CD4-positive, alpha-beta T cell treated with Interleukin-15 for 4 hours (primary cell): ENCODE data around the gene WASF2.

Experiments used
- DNase-seq: peaks from one replicate; pipeline ENCODE4 v3.0.0-alpha.2; 2020; ENCODE audit warnings: low spot score

The WASF2 gene

GRCh38 chr1:27372808-27373690 lies 116.9 kb downstream of the WASF2 start:
- no peak for DNase-seq

DNA sequence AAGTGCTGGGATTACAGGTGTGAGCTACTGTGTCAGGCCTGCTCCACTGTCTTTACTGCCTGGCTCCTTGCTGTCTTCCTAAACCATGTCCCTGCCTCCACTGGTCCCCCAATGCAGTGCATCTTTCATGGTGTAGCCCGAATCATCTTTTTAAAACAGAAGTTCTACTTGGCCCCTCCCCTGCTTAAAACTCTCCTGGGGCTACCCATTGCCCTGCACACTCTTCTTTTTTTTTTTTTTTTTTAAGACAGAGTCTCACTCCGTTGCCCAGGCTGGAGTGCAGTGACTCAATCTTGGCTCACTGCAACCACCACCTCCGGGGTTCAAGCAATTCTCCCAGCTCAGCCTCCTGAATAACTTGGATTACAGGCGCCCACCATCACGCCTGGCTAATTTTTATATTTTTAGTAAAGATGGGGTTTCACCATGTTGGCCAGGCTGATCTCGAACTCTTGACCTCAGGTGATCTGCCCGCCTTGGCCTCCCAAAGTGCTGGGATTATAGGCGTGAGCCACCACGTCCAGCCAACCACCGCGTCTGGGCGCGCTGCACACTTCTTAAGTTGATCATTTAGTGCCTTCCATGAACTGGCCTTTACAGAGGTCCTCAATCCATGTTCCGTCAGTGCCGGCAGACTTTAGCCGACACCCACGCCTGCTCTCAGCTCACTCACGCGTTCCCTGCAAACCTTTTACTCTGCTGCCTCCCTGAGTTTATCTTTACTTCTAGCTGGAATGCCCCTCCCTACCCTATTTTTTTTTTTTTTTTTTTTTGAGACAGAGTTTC lies 117.8 kb downstream of the WASF2 start:
- no peak for DNase-seq

DNA sequence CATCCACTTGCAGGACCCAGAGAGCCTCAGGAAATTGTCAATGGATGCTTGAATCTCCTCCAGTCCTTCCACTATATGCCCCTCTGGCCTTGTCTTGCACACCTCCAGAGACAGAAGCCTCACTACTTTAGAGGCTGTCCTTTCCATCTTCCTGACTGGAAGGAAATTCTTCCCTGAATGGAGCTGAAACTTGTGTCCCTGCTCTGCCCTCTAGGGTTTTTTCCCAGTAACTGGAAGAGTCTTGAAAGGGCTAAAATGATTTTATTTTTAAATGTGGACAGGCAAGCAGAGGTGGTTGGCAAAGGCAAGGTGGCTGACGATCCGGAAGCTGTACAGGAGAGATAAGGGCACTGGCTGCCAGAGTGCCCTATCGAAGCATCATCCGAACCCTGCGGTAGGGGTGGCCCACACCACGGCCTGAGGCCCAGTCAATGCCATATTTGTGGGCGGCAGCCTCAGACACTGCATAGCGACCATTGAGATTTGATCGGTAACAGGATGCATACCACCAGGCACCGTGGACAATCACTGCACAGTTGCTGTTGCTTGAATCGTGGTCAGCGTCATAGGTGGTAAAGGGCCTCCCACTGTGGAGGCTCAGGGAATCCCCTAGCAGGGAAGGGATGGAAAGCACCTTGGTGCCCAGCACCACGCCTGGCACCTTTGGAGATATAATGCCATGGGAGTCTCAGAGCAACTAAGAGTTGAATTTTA lies 120.9 kb downstream of the WASF2 start:
- no peak for DNase-seq

- no peak for DNase-seq
Measured at GRCh38 chr1:27367160-27367650, 122.8 kb downstream of the WASF2 start.

- DNase-seq: peak; percentile 22
Measured at GRCh38 chr1:27366411-27367159, 123.4 kb downstream of the WASF2 start, which contains the start of gene MAP3K6. Gene MAP3K6, minus strand, starts transcription at chr1:27366961. Its CDS starts 364 bp downstream, at chr1:27366597.

- DNase-seq: peak; percentile 62
Measured at GRCh38 chr1:27366113-27366410, 123.9 kb downstream of the WASF2 start.

- DNase-seq: peak; percentile 77
Measured at GRCh38 chr1:27365372-27366112, 124.4 kb downstream of the WASF2 start.

GRCh38 chr1:27364696-27365371 lies 125.1 kb downstream of the WASF2 start:
- DNase-seq: no peak

- no peak for DNase-seq
Measured at GRCh38 chr1:27363766-27364695, 125.9 kb downstream of the WASF2 start.

DNA sequence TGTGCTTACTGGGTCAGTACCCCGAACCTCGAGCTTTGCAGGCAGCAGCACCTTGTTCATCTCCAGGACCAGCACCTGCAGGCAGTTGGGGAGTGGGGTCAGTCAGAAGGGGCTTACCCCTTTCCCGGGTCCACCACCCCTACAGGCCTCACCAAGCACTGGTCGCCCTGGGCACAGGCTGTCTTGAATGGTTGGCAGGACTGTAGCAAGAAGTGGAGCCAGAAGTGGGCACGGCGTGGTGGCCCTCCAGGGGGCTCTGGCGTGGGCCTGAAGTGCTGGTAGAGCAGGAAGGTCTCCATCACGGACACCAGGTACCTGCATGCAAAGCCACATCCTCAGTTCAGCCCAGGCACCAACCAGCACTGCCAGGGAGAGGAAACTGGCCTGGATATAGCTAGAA lies 128.4 kb downstream of the WASF2 start:
- no peak for DNase-seq

- DNase-seq: no peak
Measured at GRCh38 chr1:27361044-27361402, 128.9 kb downstream of the WASF2 start.

GRCh38 chr1:27360159-27361043 lies 129.6 kb downstream of the WASF2 start:
- peak; percentile 34 for DNase-seq

DNA sequence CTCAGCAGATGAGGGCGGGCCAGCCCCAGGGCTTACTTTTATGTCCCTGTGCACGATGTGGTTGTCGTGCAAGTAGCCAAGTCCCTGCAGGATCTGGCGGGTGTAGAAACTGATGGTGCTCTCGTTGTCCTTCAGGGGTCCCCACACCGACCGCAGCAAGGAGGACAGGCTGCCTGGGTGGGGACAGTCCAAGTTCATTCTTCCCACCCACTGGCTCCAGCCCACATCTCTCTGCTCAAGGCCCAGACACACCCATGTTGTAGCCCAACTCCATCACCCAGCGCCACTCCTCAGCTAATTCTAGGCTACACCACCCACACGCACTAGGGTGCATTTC lies 130.2 kb downstream of the WASF2 start:
- DNase-seq: no peak

DNA sequence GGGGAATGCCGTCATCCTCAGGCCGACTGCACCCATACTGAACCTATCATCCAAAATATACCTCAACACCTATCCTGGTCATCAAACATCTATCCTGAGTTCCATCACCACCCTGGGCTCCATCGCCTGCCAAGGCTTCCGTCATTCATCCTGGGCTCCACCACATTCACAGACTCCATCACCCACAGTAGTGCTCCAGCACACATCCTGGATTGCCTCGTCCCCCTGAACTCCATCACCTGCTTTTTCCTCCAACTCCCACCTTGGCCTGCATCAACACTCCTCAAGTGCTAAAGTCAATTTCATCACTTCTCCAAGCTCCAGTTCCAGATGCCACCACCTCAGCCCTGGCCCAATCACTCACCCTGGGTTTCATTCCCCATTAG lies 131.0 kb downstream of the WASF2 start:
- DNase-seq: no peak

- no peak for DNase-seq
Measured at GRCh38 chr1:27358038-27358927, 131.7 kb downstream of the WASF2 start.

GRCh38 chr1:27357281-27358037 lies 132.5 kb downstream of the WASF2 start:
- DNase-seq: peak; percentile 81
